Stimulated activated CD4-positive, alpha-beta T cell treated with anti-CD3 and anti-CD28 coated beads, Interleukin-4, amount 100 ng/mL, for 4 hours (primary cell): ENCODE measurements around the gene HIGD1B.

Source experiments
- DNase-seq, 2 experiments: peaks; one replicate each; pipeline ENCODE4 v3.0.0-alpha.2; 2020

HIGD1B gene

GRCh38 chr17:44880062-44880461 lies 32.4 kb downstream of the HIGD1B start:
- DNase-seq: no peak

DNA sequence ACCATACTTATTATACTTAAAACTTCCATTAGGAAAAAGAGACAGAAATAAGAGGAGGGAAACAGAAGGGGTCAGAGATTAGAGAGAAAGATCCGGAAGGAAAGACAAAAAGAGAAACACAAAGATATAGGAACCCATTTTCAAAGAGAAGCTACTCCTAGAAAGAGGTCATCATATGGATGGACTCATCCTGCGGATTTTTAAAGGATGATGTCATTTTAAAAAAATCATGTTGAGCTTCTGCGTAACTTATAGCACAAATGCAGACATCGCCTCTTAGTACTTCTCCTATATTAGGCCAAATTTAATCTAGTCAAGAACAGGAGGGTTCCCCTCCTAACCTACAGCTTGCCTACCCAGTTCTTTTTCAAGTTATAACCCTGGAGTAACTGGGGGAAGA lies 33.5 kb downstream of the HIGD1B start:
- no peak for DNase-seq

- DNase-seq: no peak
Measured at GRCh38 chr17:44884941-44885340, 37.3 kb downstream of the HIGD1B start.

DNA sequence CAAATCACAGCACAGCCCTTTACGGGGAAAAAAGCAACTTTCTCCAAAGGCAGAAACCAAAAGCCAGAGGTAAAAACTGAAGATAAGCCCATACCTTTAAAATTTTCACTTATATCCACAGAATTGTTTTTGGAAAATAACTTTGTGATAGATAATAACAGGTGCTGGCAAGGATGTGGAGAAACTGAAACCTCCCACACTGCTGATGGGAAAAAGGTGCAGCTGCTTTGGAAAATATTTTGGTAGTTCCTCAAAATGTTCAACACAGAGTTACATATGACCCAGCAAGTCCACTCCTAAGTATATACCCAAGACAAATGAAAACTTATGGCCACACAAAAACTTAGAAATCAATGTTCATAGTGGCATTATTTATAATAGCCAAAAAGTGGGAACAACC lies 39.3 kb downstream of the HIGD1B start:
- no peak for DNase-seq

GRCh38 chr17:44887971-44888954 lies 40.6 kb downstream of the HIGD1B start:
- no peak for DNase-seq

DNA sequence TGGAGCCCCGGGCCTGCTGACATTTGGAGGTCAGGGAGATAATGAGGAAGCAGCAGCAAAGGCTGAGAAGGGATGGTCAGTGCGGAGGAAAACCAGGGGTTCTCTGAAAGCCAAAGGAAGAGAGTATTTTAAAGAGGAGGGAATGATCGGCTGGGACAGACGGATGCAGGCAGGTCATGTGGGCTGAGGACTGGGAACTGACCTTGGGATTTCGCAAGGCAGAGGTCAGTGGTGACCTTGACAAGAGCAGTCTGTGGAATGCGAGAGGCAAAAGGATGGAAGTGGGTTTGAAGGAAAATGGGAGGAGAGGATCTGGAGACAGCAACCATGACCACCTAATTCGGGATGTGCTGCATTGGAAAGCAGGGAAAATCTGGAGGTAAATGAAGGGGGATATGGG lies 41.3 kb downstream of the HIGD1B start:
- no peak for DNase-seq

DNA sequence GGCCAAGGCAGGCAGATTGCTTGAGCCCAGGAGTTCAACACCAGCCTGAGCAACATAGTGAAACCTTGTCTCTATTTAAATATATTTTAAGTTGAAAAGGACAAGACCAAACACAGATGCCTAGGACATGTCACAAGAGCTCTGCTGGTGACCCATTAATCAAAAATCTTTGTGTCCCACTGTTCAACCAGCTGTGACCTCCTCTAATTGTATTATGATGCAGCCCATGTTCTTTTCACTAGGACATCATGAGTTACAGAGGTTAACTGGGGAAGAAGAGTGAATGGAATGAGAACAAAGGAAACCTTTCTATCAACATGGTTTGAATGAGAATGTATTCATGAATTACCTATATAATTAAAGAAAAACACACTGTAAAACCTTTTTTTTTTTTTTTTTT lies 44.6 kb downstream of the HIGD1B start:
- no peak for DNase-seq

- no peak for DNase-seq
Measured at GRCh38 chr17:44894642-44895041, 47.0 kb downstream of the HIGD1B start.

GRCh38 chr17:44898768-44899073 lies 51.0 kb downstream of the HIGD1B start:
- no peak for DNase-seq

- DNase-seq: peak; percentile 88 to 90
Measured at GRCh38 chr17:44899074-44899782, 51.5 kb downstream of the HIGD1B start, which contains the start of gene EFTUD2. Gene EFTUD2 (minus strand): TSS chr17:44899445. CDS start chr17:44894521, 4,924 bp downstream.
